Smooth muscle cell (in vitro differentiated cells): Measurements from ENCODE around the gene TRAPPC3. TPM values are rescaled to one million over a fixed set of nuclear protein-coding genes. Genes with fewer than 3 reads are reported as not detected.
A peak's percentile ranks its signal among the peaks of the same experiment; 100 is the strongest.

Source experiments
- DNase-seq: peaks from one replicate; lab custom pipeline; 2025; ENCODE audit not compliant: unreplicated experiment; lab: John Stamatoyannopoulos, UW
- H2AFZ ChIP-seq: fragments of 200-600 bp; sonication (generic); 2 replicates; pipeline ENCODE4 v1.6.0; 2016; ENCODE audit warnings: antibody characterized with exemption, low read depth, mild to moderate bottlenecking
- H3F3A ChIP-seq: fragments of 200-600 bp; sonication (generic); 2 replicates; pipeline ENCODE4 v1.6.0; 2017; ENCODE audit warnings: antibody characterized with exemption, low read depth
- H3K27ac ChIP-seq: fragments of 200-600 bp; sonication (generic); 2 replicates; pipeline ENCODE4 v1.5.1; 2016; ENCODE audit warnings: low read depth, mild to moderate bottlenecking
- H3K27me3 ChIP-seq: fragments of 200-600 bp; sonication (generic); 2 replicates; pipeline ENCODE4 v1.6.1; 2016; ENCODE audit warnings: low read depth, mild to moderate bottlenecking
- H3K36me3 ChIP-seq: fragments of 200-600 bp; sonication (generic); 2 replicates; pipeline ENCODE4 v1.5.1; 2016; ENCODE audit warnings: low read depth
- H3K4me1 ChIP-seq: fragments of 200-600 bp; sonication (generic); 2 replicates; pipeline ENCODE4 v1.5.1; 2016; ENCODE audit warnings: low read depth
- H3K4me2 ChIP-seq: fragments of 200-600 bp; sonication (generic); 2 replicates; pipeline ENCODE4 v1.6.0; 2016; ENCODE audit warnings: mild to moderate bottlenecking
- H3K4me3 ChIP-seq: fragments of 200-600 bp; sonication (generic); 2 replicates; pipeline ENCODE4 v1.5.1; 2016; ENCODE audit warnings: mild to moderate bottlenecking
- H3K79me2 ChIP-seq: fragments of 200-600 bp; sonication (generic); 2 replicates; pipeline ENCODE4 v1.6.0; 2016; ENCODE audit warnings: low read depth, mild to moderate bottlenecking
- H3K9ac ChIP-seq: fragments of 200-600 bp; sonication (generic); 2 replicates; pipeline ENCODE4 v1.6.0; 2016; ENCODE audit warnings: low read depth
- H3K9me3 ChIP-seq: fragments of 200-600 bp; sonication (generic); replicated peaks from 2 replicates; pipeline ENCODE4 v1.5.1; 2016; ENCODE audit warnings: low read depth
- H4K20me1 ChIP-seq: fragments of 200-600 bp; sonication (generic); 2 replicates; pipeline ENCODE4 v1.6.0; 2016; ENCODE audit warnings: low read depth
- WGBS: methylation state at CpG from one replicate; pipeline ENCODE4 v1.1.7; 2016; ENCODE audit warnings: low lambda C conversion rate; 5-methylcytosine and 5-hydroxymethylcytosine counted together
- polyA plus RNA-seq: library from polyadenylated mRNA; unstranded; fragments of >200 nt; fragmentation: Nextera tagmentation; extraction: Ambion mirVana; gene quantifications from 2 replicates; pipeline ENCODE4 v1.2.1, GENCODE V29; 2016
- total RNA-seq: library from RNA; depleted of rRNA; stranded (reverse); fragments of >200 nt; gene quantifications from 2 replicates; pipeline ENCODE4 v1.2.3, GENCODE V29; 2014
- TF ChIP-seq, protein P1 (sequence below): fragments of 200-600 bp; sonication (generic); IDR thresholded peaks from 2 replicates; pipeline ENCODE4 v1.5.1; 2017; ENCODE audit warnings: borderline replicate concordance, mild to moderate bottlenecking, antibody characterized with exemption; ENCODE audit not compliant: insufficient read depth, poor library complexity, severe bottlenecking

The TRAPPC3 gene
- total and polyA plus RNA-seq, 2 experiments from 2014 or later: 67.8 to 113 TPM

DNA sequence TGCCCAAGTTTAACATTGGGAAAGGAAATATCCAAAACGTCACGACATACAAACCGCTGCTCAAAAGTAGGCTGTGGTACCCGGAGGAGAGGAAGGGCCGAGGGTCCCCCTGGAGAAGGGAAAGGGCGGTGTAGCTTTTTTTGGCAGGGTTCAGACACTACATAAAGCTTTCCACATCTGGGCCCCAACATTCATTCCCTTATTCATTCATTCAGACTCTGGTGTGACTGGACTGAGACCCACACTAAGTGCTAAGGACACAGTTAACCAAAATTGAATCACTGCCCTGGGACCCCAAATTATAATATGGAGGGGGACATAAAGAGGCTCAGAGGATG, 14.0 kb downstream of the TRAPPC3 start:
- Histone ChIP-seq H3K79me2 (peaks cover 9% of the 10 kb centered on the region), H3F3A (peaks cover 13% of the 10 kb centered on the region), H3K4me2 (no peak overlapping the region), H3K27ac (peak overlapping the region; percentile 13), H3K4me1 (no peaks in the 10 kb centered on the region), H3K4me3 (no peak overlapping the region), H2AFZ (no peak overlapping the region), H3K27me3 (no peaks in the 10 kb centered on the region), H3K36me3 (peaks cover 4% of the 10 kb centered on the region), H4K20me1 (peaks cover 15% of the 10 kb centered on the region), H3K9me3 (no peaks in the 10 kb centered on the region), H3K9ac (no peak overlapping the region)
- TF ChIP-seq, protein P1, sequence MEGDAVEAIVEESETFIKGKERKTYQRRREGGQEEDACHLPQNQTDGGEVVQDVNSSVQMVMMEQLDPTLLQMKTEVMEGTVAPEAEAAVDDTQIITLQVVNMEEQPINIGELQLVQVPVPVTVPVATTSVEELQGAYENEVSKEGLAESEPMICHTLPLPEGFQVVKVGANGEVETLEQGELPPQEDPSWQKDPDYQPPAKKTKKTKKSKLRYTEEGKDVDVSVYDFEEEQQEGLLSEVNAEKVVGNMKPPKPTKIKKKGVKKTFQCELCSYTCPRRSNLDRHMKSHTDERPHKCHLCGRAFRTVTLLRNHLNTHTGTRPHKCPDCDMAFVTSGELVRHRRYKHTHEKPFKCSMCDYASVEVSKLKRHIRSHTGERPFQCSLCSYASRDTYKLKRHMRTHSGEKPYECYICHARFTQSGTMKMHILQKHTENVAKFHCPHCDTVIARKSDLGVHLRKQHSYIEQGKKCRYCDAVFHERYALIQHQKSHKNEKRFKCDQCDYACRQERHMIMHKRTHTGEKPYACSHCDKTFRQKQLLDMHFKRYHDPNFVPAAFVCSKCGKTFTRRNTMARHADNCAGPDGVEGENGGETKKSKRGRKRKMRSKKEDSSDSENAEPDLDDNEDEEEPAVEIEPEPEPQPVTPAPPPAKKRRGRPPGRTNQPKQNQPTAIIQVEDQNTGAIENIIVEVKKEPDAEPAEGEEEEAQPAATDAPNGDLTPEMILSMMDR: no peak
- no peak for DNase-seq
- 88% methylated on average over 6 of the region's 6 CpGs for WGBS

DNA sequence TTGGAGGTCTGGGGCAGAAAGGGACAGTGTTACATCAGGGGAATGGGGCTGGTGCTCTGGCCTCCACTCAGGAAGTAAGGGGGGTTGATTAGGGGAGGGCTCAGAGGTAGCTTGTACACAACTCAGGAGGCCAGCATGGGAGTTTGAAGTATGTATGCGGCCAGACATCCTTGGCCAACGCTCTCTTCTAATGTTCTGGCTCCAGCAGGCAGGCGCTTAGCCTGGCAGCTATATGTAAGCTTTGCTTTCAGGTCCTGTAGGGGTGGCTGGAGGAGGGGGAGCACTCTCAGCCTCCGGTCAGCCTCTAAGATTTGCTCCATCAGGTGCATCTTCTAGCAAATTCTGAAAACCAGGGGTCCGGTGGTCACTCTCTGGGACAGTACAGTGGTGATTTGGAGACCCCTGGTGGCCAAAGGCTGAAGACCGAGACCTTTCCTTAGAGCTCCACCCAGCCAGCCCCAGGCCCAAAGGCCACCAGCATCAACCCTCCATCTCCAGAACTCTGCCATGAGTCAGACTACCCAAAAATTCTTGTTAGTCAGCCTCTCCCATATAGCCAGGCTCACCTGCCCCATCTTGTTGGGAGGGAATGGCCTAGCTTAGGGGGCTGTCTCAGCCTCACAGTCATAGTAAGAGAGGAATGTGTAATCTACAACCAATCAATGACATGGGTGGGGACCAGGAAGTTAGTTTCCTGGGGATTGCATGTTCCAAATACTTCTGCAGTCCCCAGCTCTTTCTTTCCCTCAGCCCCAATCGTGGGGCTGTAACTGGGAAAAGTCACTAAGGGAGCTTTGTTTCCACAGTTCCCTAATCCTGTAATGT, 14.6 kb downstream of the TRAPPC3 start:
- Histone ChIP-seq H3K4me1 (no peaks in the 10 kb centered on the region), H3K9ac (no peak overlapping the region), H3K27me3 (no peaks in the 10 kb centered on the region), H4K20me1 (peaks cover 9% of the 10 kb centered on the region), H3K9me3 (no peaks in the 10 kb centered on the region), H2AFZ (no peak overlapping the region), H3F3A (peaks cover 13% of the 10 kb centered on the region), H3K4me2 (peak overlapping the region; percentile 3), H3K36me3 (peaks cover 4% of the 10 kb centered on the region), H3K79me2 (peaks cover 4% of the 10 kb centered on the region), H3K4me3 (no peak overlapping the region), H3K27ac (peak overlapping the region; percentile 13)
- peak; percentile 30 for DNase-seq
- TF ChIP-seq, protein P1: peak; percentile 84
- 57% methylated on average over 7 of the region's 7 CpGs for whole genome bisulfite sequencing

DNA sequence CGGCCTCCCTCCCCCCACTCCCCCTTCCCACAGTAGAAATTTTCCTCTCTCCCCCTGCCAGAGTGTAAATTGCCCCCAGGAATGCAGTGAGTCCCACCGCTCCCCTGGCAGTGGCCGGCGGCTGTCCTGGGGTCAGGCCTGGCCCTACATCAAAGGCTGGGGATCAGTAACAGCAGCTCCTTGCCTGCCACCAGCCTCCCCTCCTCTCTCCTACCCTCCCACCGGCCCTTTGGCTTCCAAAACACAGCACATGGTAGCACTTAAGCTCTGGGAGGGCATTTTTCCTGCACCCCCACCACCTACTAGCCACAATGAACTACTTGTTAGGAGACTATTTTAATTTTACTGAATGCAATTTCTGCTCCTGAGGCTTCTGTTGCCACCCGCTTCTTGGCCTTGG, 15.3 kb downstream of the TRAPPC3 start:
- TF ChIP-seq, protein P1: no peak
- peak overlapping the region; percentile 3 for H3K4me2 ChIP-seq
- no peak for DNase-seq
- H3K27me3 ChIP-seq: no peaks in the 10 kb centered on the region
- H3F3A ChIP-seq: peaks cover 13% of the 10 kb centered on the region
- H3K9me3 ChIP-seq: no peaks in the 10 kb centered on the region
- no peak overlapping the region for H3K9ac ChIP-seq
- H4K20me1 ChIP-seq: peaks cover 6% of the 10 kb centered on the region
- H3K4me1 ChIP-seq: no peaks in the 10 kb centered on the region
- no peak overlapping the region for H3K27ac ChIP-seq
- H3K36me3 ChIP-seq: no peaks in the 10 kb centered on the region
- WGBS: 57% methylated on average over 4 of the region's 6 CpGs
- no peaks in the 10 kb centered on the region for H3K79me2 ChIP-seq
- H2AFZ ChIP-seq: no peak overlapping the region
- H3K4me3 ChIP-seq: no peak overlapping the region

DNA sequence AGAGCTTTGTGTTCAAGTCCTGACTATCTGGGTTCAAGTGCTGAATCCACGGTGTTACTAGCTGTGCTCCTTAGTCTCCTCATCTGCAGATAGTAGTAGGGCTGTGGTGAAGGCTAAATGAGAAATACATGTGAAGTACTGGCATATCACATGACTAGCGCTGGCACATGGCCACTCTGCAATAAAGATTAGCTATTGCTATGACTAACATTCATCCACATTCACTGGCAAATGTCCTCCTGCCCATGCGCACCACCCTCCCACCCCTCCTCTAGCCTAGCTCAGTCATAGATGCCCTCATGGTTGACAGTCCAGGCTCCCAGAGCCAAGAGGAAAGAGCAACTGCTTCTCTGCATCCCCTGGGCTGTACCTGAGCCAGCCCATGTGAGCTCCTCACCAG, 15.8 kb downstream of the TRAPPC3 start:
- Histone ChIP-seq H3K27ac (no peak overlapping the region), H3K9me3 (no peaks in the 10 kb centered on the region), H3K4me2 (peak overlapping the region; percentile 3), H3K36me3 (no peaks in the 10 kb centered on the region), H4K20me1 (peaks cover 3% of the 10 kb centered on the region), H3F3A (peaks cover 13% of the 10 kb centered on the region), H3K4me1 (no peaks in the 10 kb centered on the region), H3K4me3 (no peak overlapping the region), H3K79me2 (no peaks in the 10 kb centered on the region), H2AFZ (no peak overlapping the region), H3K27me3 (no peaks in the 10 kb centered on the region), H3K9ac (no peak overlapping the region)
- 24% methylated on average over 3 of the region's 3 CpGs for WGBS
- TF ChIP-seq, protein P1: no peak
- DNase-seq: peak; percentile 73
